Astrocyte of the spinal cord (primary cell): ENCODE measurements around the gene FSHR.

Experiments
- DNase-seq: peaks from one replicate; pipeline ENCODE4 v3.0.0; 2011; ENCODE audit warnings: low read depth, low spot score
- H3K4me3 ChIP-seq: 2 replicates; pipeline ENCODE4 v1.5.1; 2011; ENCODE audit warnings: low read depth, mild to moderate bottlenecking, low read length, moderate library complexity
- CTCF ChIP-seq: IDR thresholded peaks from 2 replicates; pipeline ENCODE4 v1.5.1; 2012; ENCODE audit warnings: low read depth, mild to moderate bottlenecking, low read length, inconsistent platforms
- in situ Hi-C: cut with HindIII; loops from 2 replicates; pipeline ENCODE4 v1.10.0; 2017; ENCODE audit warnings: low sequenced_read_pairs

FSHR gene

GRCh38 chr2:48914477-48915089 lies 239.7 kb downstream of the FSHR start:
- in situ Hi-C loops: no loop called here
- DNase-seq: no peak
- no peak overlapping the region for H3K4me3 ChIP-seq
- TF ChIP-seq CTCF: no peak
